A673 (cell line): ENCODE data around the gene KIRREL3.

Source experiments
- CTCF ChIP-seq: fragments of 300-800, 200-600 bp; sonication (generic); conservative IDR thresholded peaks from 2 replicates; pipeline ENCODE4 v1.5.1; 2017; ENCODE audit warnings: low read depth, mild to moderate bottlenecking, antibody characterized with exemption, low read length, moderate library complexity, mixed read lengths
- EZH2 ChIP-seq: fragments of 200-600 bp; sonication (generic); IDR thresholded peaks from 2 replicates; pipeline ENCODE4 v1.6.1; 2017; ENCODE audit warnings: borderline replicate concordance, low read depth, mild to moderate bottlenecking, mixed read lengths, antibody characterized with exemption, low read length; ENCODE audit not compliant: poor library complexity, severe bottlenecking

GRCh38 chr11:126857860-126858808 lies 142.4 kb downstream of the KIRREL3 start:
- TF ChIP-seq CTCF = no peak
- TF ChIP-seq EZH2 = no peak
